GM12892 (cell line): ENCODE results near the gene KCNC1.

ENCODE experiments used
- POLR2A ChIP-seq: IDR thresholded peaks from 2 replicates; pipeline ENCODE4 v1.6.1; 2011; ENCODE audit warnings: low read depth, low read length, control low read depth
- TAF1 ChIP-seq: IDR thresholded peaks from 2 replicates; pipeline ENCODE4 v1.6.1; 2011; ENCODE audit warnings: low read depth, mild to moderate bottlenecking, control low read depth, low read length, borderline replicate concordance

- no peak for TF ChIP-seq POLR2A
- TF ChIP-seq TAF1, result no peak
Observed at GRCh38 chr11:17810746-17811145, 76.2 kb downstream of the KCNC1 start.
